GM12878 (cell line): ENCODE data around the gene C3. TPM values are rescaled to one million over a fixed set of nuclear protein-coding genes. Genes with fewer than 3 reads are reported as not detected.

Experiments
- ATAC-seq: fragments of 200-7000 bp; cut with Tn5 transposase; 3 replicates; pipeline ENCODE4 v1.9.1; 2020; ENCODE audit warnings: mild to moderate bottlenecking, moderate library complexity
- BruUV-seq: library from RNA; stranded (reverse); fragments of 400-500 nt; replicated peaks from 2 replicates; lab custom pipeline; 2021; lab: Mats Ljungman, UMichigan
- CTCF ChIA-PET: fragments of 300-600 bp; sonication (Branson Sonifier 250); formaldehyde crosslinking; extraction: SDS; loops from one replicate; lab custom pipeline; 2021; ENCODE audit warnings: inconsistent platforms; lab: Yijun Ruan, JAX
- POLR2A ChIA-PET: fragments of 350-600 bp; formaldehyde crosslinking; extraction: SDS; loops from one replicate; lab custom pipeline; 2021; ENCODE audit warnings: inconsistent platforms; lab: Charles Lee
- RAD21 ChIA-PET: fragments of 300-600 bp; sonication (Branson Sonifier 250); formaldehyde crosslinking; loops from one replicate; lab custom pipeline; 2023; ENCODE audit warnings: antibody characterized with exemption; ENCODE audit not compliant: unreplicated experiment; lab: Charles Lee
- SMC1A ChIA-PET: fragments of 300-600 bp; sonication (Branson Sonifier 250); formaldehyde crosslinking; loops from one replicate; lab custom pipeline; 2023; ENCODE audit not compliant: unreplicated experiment, uncharacterized antibody; lab: Charles Lee
- DNase-seq: peaks from one replicate; pipeline ENCODE4 v3.0.0-alpha.2; 2011; ENCODE audit warnings: low read depth, low spot score
- FAIRE-seq: peaks from 3 replicates; lab custom pipeline; 2011; peaks lifted over from hg19 to GRCh38; lab: Jason Lieb, UNC
- H2AFZ ChIP-seq: 2 replicates; pipeline ENCODE4 v1.6.0; 2011; ENCODE audit warnings: low read depth, low read length, control low read depth; ENCODE audit not compliant: control insufficient read depth
- H3K27ac ChIP-seq: 2 replicates; pipeline ENCODE4 v1.5.1; 2011; ENCODE audit warnings: control low read depth; ENCODE audit not compliant: control insufficient read depth, insufficient read depth
- H3K27me3 ChIP-seq, 2 experiments: replicated peaks in 1 of 2; 2 replicates each; pipeline versions ENCODE4 v1.6.0 to v1.6.1; 2011; ENCODE audit warnings: low read length in 1 of 2; ENCODE audit not compliant: control insufficient read depth in 2 of 2, insufficient read depth in 2 of 2
- H3K36me3 ChIP-seq, 2 experiments: 2 replicates each; pipeline ENCODE4 v1.5.1; 2011; ENCODE audit warnings: low read length in 1 of 2; ENCODE audit not compliant: control insufficient read depth in 2 of 2, insufficient read depth in 2 of 2
- H3K4me1 ChIP-seq: 2 replicates; pipeline ENCODE4 v1.6.1; 2011; ENCODE audit warnings: mild to moderate bottlenecking, low read length, moderate library complexity, mixed read lengths; ENCODE audit not compliant: control insufficient read depth, insufficient read depth
- H3K4me2 ChIP-seq: 2 replicates; pipeline ENCODE4 v1.6.0; 2011; ENCODE audit warnings: control low read depth; ENCODE audit not compliant: control insufficient read depth, insufficient read depth
- H3K4me3 ChIP-seq: fragments of 200-600 bp; sonication (generic); 2 replicates; pipeline ENCODE4 v1.5.1; 2016
- H3K79me2 ChIP-seq: 2 replicates; pipeline ENCODE4 v1.6.0; 2011; ENCODE audit warnings: low read length; ENCODE audit not compliant: control insufficient read depth, insufficient read depth
- H3K9ac ChIP-seq: 2 replicates; pipeline ENCODE4 v1.8.0; 2011; ENCODE audit warnings: low read length, control low read depth, mixed read lengths; ENCODE audit not compliant: control insufficient read depth, insufficient read depth
- H3K9me3 ChIP-seq: replicated peaks from 3 replicates; pipeline ENCODE4 v1.5.1; 2011; ENCODE audit warnings: mild to moderate bottlenecking, low read length; ENCODE audit not compliant: control insufficient read depth, insufficient read depth
- H4K20me1 ChIP-seq: 2 replicates; pipeline ENCODE4 v1.6.0; 2011; ENCODE audit not compliant: control insufficient read depth, insufficient read depth
- CHD4 ChIP-seq: fragments of 200-600 bp; sonication (generic); IDR thresholded peaks from 2 replicates; pipeline ENCODE4 v1.6.1; 2016; ENCODE audit warnings: mild to moderate bottlenecking
- EGR1 ChIP-seq, 2 experiments: IDR thresholded peaks; 1 replicate in 1 of 2; 2 replicates in 1 of 2; pipeline ENCODE4 v1.6.1; 2011 to 2012; ENCODE audit warnings: low read depth in 2 of 2, low read length in 2 of 2, borderline replicate concordance in 1 of 2, mild to moderate bottlenecking in 1 of 2, moderate library complexity in 1 of 2
- ESRRA ChIP-seq: IDR thresholded peaks from 2 replicates; pipeline ENCODE4 v1.6.1; 2012; ENCODE audit warnings: mild to moderate bottlenecking, low read length, improper control_type of control experiment
- FOXM1 ChIP-seq: IDR thresholded peaks from 2 replicates; pipeline ENCODE4 v1.6.1; 2012; ENCODE audit warnings: low read depth, mild to moderate bottlenecking, inconsistent platforms, low read length, moderate library complexity
- GATAD2B ChIP-seq: fragments of 450-650 bp; conservative IDR thresholded peaks from 2 replicates; pipeline ENCODE4 v1.6.1; 2017; ENCODE audit warnings: low read depth, mild to moderate bottlenecking, moderate library complexity
- IKZF2 ChIP-seq, 2 experiments: fragments of 450-650 bp; IDR thresholded peaks; 2 replicates each; pipeline ENCODE4 v1.6.1; 2017; ENCODE audit warnings: mild to moderate bottlenecking in 2 of 2, moderate library complexity in 2 of 2
- IRF4 ChIP-seq: IDR thresholded peaks from 2 replicates; pipeline ENCODE4 v1.6.1; 2011; ENCODE audit warnings: low read depth, low read length
- KDM1A ChIP-seq: fragments of 200-600 bp; sonication (generic); IDR thresholded peaks from 2 replicates; pipeline ENCODE4 v1.6.1; 2016; ENCODE audit warnings: borderline replicate concordance
- LARP7 ChIP-seq: fragments of 450-650 bp; IDR thresholded peaks from 2 replicates; pipeline ENCODE4 v1.6.1; 2017; ENCODE audit warnings: mild to moderate bottlenecking
- PKNOX1 ChIP-seq: fragments of 450-650 bp; IDR thresholded peaks from 2 replicates; pipeline ENCODE4 v1.6.1; 2016; ENCODE audit warnings: mild to moderate bottlenecking
- RELB ChIP-seq: fragments of 450-650 bp; IDR thresholded peaks from 2 replicates; pipeline ENCODE4 v1.6.1; 2017; ENCODE audit warnings: low read depth, mild to moderate bottlenecking, moderate library complexity
- RUNX3 ChIP-seq: IDR thresholded peaks from 2 replicates; pipeline ENCODE4 v1.6.1; 2012; ENCODE audit warnings: low read length, inconsistent platforms
- SKIL ChIP-seq: fragments of 450-650 bp; IDR thresholded peaks from 2 replicates; pipeline ENCODE4 v1.6.1; 2017; ENCODE audit warnings: mild to moderate bottlenecking, low read depth, inconsistent platforms; ENCODE audit not compliant: poor library complexity, severe bottlenecking
- SMARCA5 ChIP-seq: fragments of 450-650 bp; IDR thresholded peaks from 2 replicates; pipeline ENCODE4 v1.6.1; 2017; ENCODE audit warnings: mild to moderate bottlenecking
- SREBF1 ChIP-seq: IDR thresholded peaks from 2 replicates; pipeline ENCODE4 v1.6.1; 2012; ENCODE audit warnings: mild to moderate bottlenecking, low read length
- SRF ChIP-seq, 2 experiments: IDR thresholded peaks; 2 replicates each; pipeline ENCODE4 v1.6.1; 2011; ENCODE audit warnings: low read depth in 2 of 2, low read length in 2 of 2, mild to moderate bottlenecking in 1 of 2, moderate library complexity in 1 of 2
- SUPT20H ChIP-seq: IDR thresholded peaks from 2 replicates; pipeline ENCODE4 v1.6.1; 2011; ENCODE audit warnings: low read depth, mild to moderate bottlenecking, low read length, moderate library complexity, borderline replicate concordance; ENCODE audit not compliant: control insufficient read depth
- ZZZ3 ChIP-seq: IDR thresholded peaks from 2 replicates; pipeline ENCODE4 v1.6.1; 2011; ENCODE audit warnings: low read depth; ENCODE audit not compliant: control insufficient read depth, insufficient read length
- WGBS: methylation state at CpG from one replicate; pipeline ENCODE4 v1.1.6; 2016; ENCODE audit warnings: low lambda C conversion rate; ENCODE audit not compliant: insufficient replicate concordance, insufficient coverage; ENCODE audit errors: missing lambda C conversion rate; 5-methylcytosine and 5-hydroxymethylcytosine counted together
- in situ Hi-C: fragments of 300-500 bp; cut with MboI; formaldehyde crosslinking; loops from 9 replicates; pipeline ENCODE4 v1.14.3; 2018; ENCODE audit warnings: mixed read lengths
- intact Hi-C: fragments of 100-400 bp; cut with micrococcal nuclease; formaldehyde crosslinking; loops from one replicate; pipeline ENCODE4 v1.14.2; 2022; ENCODE audit not compliant: unreplicated experiment
- polyA plus RNA-seq, 11 experiments: library from polyadenylated mRNA; depleted of rRNA in 4 of 11; unstranded in 6 of 11; stranded (reverse) in 5 of 11; fragments of >200 nt; fragmentation: Nextera tagmentation in 4 of 11; fragmentation: Illumina TruSeq in 1 of 11; extraction: Ambion mirVana in 4 of 11; extraction: Trizol in 1 of 11; gene quantifications; 1 replicate in 1 of 11; 2 replicates in 10 of 11; pipeline versions ENCODE4 v1.2.1 to v1.2.3, GENCODE V29; 2011 to 2016; ENCODE audit warnings: inconsistent platforms in 2 of 11, missing spikeins in 2 of 11, low read depth in 1 of 11
- total RNA-seq, 4 experiments: library from RNA; depleted of rRNA in 3 of 4; stranded (reverse); fragments of >200 nt in 3 of 4; fragmentation: Illumina TruSeq in 1 of 4; extraction: Trizol in 1 of 4; gene quantifications; 2 replicates each; pipeline versions ENCODE4 v1.2.1 to v1.2.3, GENCODE V29; 2013 to 2021

The C3 gene
- total and polyA plus RNA-seq, 10 of the 15 experiments (the other 5 are each of a cell fraction or from before 2014, with no cell fraction given): 0.20 to 6.7 (median 0.72) TPM

- TF ChIP-seq CHD4 (no peak), IKZF2 (IDR thresholded peaks at IDR 0.05) (no peak), EGR1 (IDR thresholded peaks at IDR 0.05; ENCODE audit: borderline replicate concordance in 1 of 2, low read depth in 2 of 2, low read length in 2 of 2) (no peak), SUPT20H (no peak), IRF4 (no peak), PKNOX1 (no peak), RELB (no peak), LARP7 (no peak), RUNX3 (no peak)
Measured at GRCh38 chr19:6687114-6687513, 33.3 kb downstream of the C3 start (continued).

- FAIRE-seq: no peak
- ChIA-PET POLR2A (interaction anchor here (1.0 to 1.2 kb wide), 2 partner anchors 13 to 25 kb away, joined by 3 read pairs; no protein-coding TSS in a partner anchor), RAD21 (interaction anchor here (1.5 to 2.1 kb wide), 2 partner anchors 12 to 55 kb away, joined by 3 to 7 read pairs; no protein-coding TSS in a partner anchor), CTCF (interaction anchor here (0.6 kb wide), 2 partner anchors 51 to 1882 kb away, joined by 3 to 4 read pairs; partner anchors contain the start of gene GPR108), SMC1A (interaction anchor here (0.9 to 1.3 kb wide), 3 partner anchors 9 to 34 kb away, joined by 3 read pairs; no protein-coding TSS in a partner anchor)
- H3K9me3 ChIP-seq: peaks cover 1% of the 10 kb centered on the region; the same call in 1 of the 3 replicates
- in situ Hi-C loops: no loop called here
- H3K4me3 ChIP-seq: no peak overlapping the region
- intact Hi-C loops: no loop called here
- H3K4me1 ChIP-seq: peaks cover 4% of the 10 kb centered on the region
- H2AFZ ChIP-seq: no peak overlapping the region
- TF ChIP-seq KDM1A (no peak), SKIL (no peak), GATAD2B (no peak), SREBF1 (no peak), ESRRA (no peak), SMARCA5 (no peak), SRF (IDR thresholded peaks at IDR 0.05; ENCODE audit: low read depth in 2 of 2, low read length in 2 of 2) (no peak), ZZZ3 (no peak), FOXM1 (no peak)
- no peak overlapping the region for H3K9ac ChIP-seq
- no peaks in the 10 kb centered on the region for H4K20me1 ChIP-seq
- 37% methylated on average over 4 of the region's 4 CpGs for WGBS
- no peak for DNase-seq
- peak; percentile 64 for ATAC-seq
- H3K27ac ChIP-seq: no peak overlapping the region
- H3K4me2 ChIP-seq: no peak overlapping the region
- H3K79me2 ChIP-seq: no peaks in the 10 kb centered on the region
- H3K27me3 ChIP-seq: no peaks in the 10 kb centered on the region
- BruUV-seq: no TSS peak
- H3K36me3 ChIP-seq: no peaks in the 10 kb centered on the region
Measured at GRCh38 chr19:6686628-6686975, 33.8 kb downstream of the C3 start.
